IMR-90 (cell line): ENCODE data around the gene DPF1.

Experiments used
- CTCF ChIP-seq: conservative IDR thresholded peaks from 2 replicates; pipeline ENCODE4 v1.5.1; 2012; ENCODE audit warnings: mild to moderate bottlenecking, low read depth, low read length, improper control_type of control experiment
- POLR2A ChIP-seq: IDR thresholded peaks from 2 replicates; pipeline ENCODE4 v1.6.1; 2012; ENCODE audit warnings: mild to moderate bottlenecking, low read depth, low read length
- SMC3 ChIP-seq: fragments of 150-350 bp; IDR thresholded peaks from 2 replicates; pipeline ENCODE4 v1.6.1; 2016; ENCODE audit warnings: low read depth, mild to moderate bottlenecking, antibody characterized with exemption, low read length, moderate library complexity
- TF ChIP-seq, protein P1 (sequence below): fragments of 150-350 bp; IDR thresholded peaks from 2 replicates; pipeline ENCODE4 v1.6.1; 2016; ENCODE audit warnings: low read depth, mild to moderate bottlenecking, low read length, moderate library complexity, borderline replicate concordance

GRCh38 chr19:38216785-38217641, 7.0 kb downstream of the DPF1 start:
- TF ChIP-seq POLR2A (no peak), SMC3 (no peak), CTCF (no peak)
- TF ChIP-seq, protein P1, sequence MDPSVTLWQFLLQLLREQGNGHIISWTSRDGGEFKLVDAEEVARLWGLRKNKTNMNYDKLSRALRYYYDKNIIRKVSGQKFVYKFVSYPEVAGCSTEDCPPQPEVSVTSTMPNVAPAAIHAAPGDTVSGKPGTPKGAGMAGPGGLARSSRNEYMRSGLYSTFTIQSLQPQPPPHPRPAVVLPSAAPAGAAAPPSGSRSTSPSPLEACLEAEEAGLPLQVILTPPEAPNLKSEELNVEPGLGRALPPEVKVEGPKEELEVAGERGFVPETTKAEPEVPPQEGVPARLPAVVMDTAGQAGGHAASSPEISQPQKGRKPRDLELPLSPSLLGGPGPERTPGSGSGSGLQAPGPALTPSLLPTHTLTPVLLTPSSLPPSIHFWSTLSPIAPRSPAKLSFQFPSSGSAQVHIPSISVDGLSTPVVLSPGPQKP: no peak
